ENCODE measurements around the gene LPP.

The LPP gene

GRCh38 chr3:188869628-188870027, 715.7 kb downstream of the LPP start:
- TF ChIP-seq REST (IDR thresholded peaks at IDR 0.05; ENCODE audit: insufficient read depth in 1 of 2, low read depth in 2 of 2, low read length in 2 of 2) = no peak
- TF ChIP-seq SIN3A (IDR thresholded peaks at IDR 0.05; ENCODE audit: borderline replicate concordance, insufficient read depth, low read length) = no peak
- TF ChIP-seq POLR2AphosphoS5 (IDR thresholded peaks at IDR 0.05; ENCODE audit: low read depth, low read length) = no peak
- no peak for TF ChIP-seq FOXP2 (optimal IDR thresholded peaks at IDR 0.05; ENCODE audit: borderline replicate concordance, extremely low read depth, extremely low read length, insufficient read depth)
- TF ChIP-seq TAF1 (IDR thresholded peaks at IDR 0.05; ENCODE audit: borderline replicate concordance, insufficient read depth, low read length) = no peak

GRCh38 chr3:188870431-188870830, 716.5 kb downstream of the LPP start:
- TF ChIP-seq POLR2AphosphoS5 (IDR thresholded peaks at IDR 0.05; ENCODE audit: low read depth, low read length) = no peak

GRCh38 chr3:188874576-188874975, 720.6 kb downstream of the LPP start:
- no peak for TF ChIP-seq TAF1 (IDR thresholded peaks at IDR 0.05; ENCODE audit: borderline replicate concordance, insufficient read depth, low read length)
- no peak for TF ChIP-seq POLR2AphosphoS5 (IDR thresholded peaks at IDR 0.05; ENCODE audit: low read depth, low read length)
- TF ChIP-seq REST (IDR thresholded peaks at IDR 0.05; ENCODE audit: insufficient read depth in 1 of 2, low read depth in 2 of 2, low read length in 2 of 2) = no peak
- no peak for TF ChIP-seq SIN3A (IDR thresholded peaks at IDR 0.05; ENCODE audit: borderline replicate concordance, insufficient read depth, low read length)
- TF ChIP-seq FOXP2 (optimal IDR thresholded peaks at IDR 0.05; ENCODE audit: borderline replicate concordance, extremely low read depth, extremely low read length, insufficient read depth) = no peak

DNA sequence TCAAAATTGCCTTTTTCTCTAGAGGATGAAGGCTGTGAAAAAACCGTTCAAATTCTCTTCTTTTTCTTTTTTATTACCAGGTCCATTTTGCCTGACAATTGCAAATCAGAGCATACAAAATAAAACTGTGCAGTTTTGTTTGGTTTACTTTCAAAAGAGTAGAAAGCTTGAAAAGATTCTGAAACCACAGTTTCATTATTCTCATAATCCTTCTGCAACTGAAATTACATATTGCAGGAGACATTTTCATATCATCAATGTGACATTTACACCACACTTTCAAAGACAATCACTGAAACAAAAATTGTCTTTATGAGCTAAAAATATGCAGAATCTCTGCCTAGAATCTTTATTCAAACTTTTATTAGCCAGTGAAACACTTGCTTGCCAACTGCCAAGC, 721.5 kb downstream of the LPP start:
- no peak for TF ChIP-seq POLR2AphosphoS5 (IDR thresholded peaks at IDR 0.05; ENCODE audit: low read depth, low read length)
- TF ChIP-seq FOXP2 (optimal IDR thresholded peaks at IDR 0.05; ENCODE audit: borderline replicate concordance, extremely low read depth, extremely low read length, insufficient read depth) = no peak
- no peak for TF ChIP-seq REST (IDR thresholded peaks at IDR 0.05; ENCODE audit: insufficient read depth in 1 of 2, low read depth in 2 of 2, low read length in 2 of 2)
- TF ChIP-seq SIN3A (IDR thresholded peaks at IDR 0.05; ENCODE audit: borderline replicate concordance, insufficient read depth, low read length) = no peak
- TF ChIP-seq TAF1 (IDR thresholded peaks at IDR 0.05; ENCODE audit: borderline replicate concordance, insufficient read depth, low read length) = no peak

GRCh38 chr3:188876370-188876769, 722.4 kb downstream of the LPP start:
- no peak for TF ChIP-seq POLR2AphosphoS5 (IDR thresholded peaks at IDR 0.05; ENCODE audit: low read depth, low read length)
- TF ChIP-seq FOXP2 (optimal IDR thresholded peaks at IDR 0.05; ENCODE audit: borderline replicate concordance, extremely low read depth, extremely low read length, insufficient read depth) = no peak
- no peak for TF ChIP-seq SIN3A (IDR thresholded peaks at IDR 0.05; ENCODE audit: borderline replicate concordance, insufficient read depth, low read length)
- TF ChIP-seq TAF1 (IDR thresholded peaks at IDR 0.05; ENCODE audit: borderline replicate concordance, insufficient read depth, low read length) = no peak
- TF ChIP-seq REST (IDR thresholded peaks at IDR 0.05; ENCODE audit: insufficient read depth in 1 of 2, low read depth in 2 of 2, low read length in 2 of 2) = no peak
